ENCODE results near the gene TRAPPC10.

DNA sequence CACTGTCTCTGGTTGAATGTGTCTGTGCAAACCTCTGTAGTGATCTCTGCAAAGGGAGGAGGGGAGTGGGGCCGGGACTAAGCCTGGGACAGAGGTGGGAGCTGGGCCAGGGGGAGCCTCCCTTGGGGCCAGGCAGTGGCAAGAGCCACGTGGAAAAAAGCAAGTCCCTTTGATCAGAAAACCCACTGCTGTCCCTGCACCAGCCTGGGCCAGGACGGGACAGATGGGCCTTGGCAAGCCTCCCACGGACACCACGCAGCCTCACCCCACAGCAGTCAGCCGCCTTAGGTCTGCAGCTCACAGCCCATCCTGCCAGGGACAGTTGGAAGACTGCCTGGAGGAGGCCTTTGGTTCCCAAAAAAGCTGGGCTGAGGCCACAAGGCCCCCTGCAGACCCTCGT is 11.7 kb upstream of the TRAPPC10 start:
- TF ChIP-seq, protein P1, sequence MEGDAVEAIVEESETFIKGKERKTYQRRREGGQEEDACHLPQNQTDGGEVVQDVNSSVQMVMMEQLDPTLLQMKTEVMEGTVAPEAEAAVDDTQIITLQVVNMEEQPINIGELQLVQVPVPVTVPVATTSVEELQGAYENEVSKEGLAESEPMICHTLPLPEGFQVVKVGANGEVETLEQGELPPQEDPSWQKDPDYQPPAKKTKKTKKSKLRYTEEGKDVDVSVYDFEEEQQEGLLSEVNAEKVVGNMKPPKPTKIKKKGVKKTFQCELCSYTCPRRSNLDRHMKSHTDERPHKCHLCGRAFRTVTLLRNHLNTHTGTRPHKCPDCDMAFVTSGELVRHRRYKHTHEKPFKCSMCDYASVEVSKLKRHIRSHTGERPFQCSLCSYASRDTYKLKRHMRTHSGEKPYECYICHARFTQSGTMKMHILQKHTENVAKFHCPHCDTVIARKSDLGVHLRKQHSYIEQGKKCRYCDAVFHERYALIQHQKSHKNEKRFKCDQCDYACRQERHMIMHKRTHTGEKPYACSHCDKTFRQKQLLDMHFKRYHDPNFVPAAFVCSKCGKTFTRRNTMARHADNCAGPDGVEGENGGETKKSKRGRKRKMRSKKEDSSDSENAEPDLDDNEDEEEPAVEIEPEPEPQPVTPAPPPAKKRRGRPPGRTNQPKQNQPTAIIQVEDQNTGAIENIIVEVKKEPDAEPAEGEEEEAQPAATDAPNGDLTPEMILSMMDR (IDR thresholded peaks at IDR 0.05): no peak
- no peak for TF ChIP-seq POLR2A (IDR thresholded peaks at IDR 0.05)
